ENCODE data around the gene HTR6.

DNA sequence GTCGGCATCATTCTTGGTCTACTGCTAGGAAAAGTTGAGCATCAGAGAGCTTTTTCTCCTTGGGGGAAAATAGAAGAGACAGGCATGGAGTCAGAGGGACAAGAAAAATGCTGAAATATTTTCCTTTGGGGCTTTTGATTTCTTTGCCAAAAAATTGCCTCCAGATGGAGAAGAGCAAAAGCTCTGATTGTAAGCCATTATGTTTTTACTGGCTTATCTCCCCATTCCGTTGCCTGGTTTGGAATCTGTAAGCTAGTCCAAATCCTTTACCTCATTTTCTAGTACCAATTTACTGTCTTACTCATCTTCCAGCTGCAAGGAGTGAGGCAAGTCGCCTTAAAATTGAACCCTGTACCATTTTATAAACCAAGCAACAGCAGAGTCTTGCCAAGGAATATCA lies 43.9 kb upstream of the HTR6 start:
- TF ChIP-seq, protein P1, sequence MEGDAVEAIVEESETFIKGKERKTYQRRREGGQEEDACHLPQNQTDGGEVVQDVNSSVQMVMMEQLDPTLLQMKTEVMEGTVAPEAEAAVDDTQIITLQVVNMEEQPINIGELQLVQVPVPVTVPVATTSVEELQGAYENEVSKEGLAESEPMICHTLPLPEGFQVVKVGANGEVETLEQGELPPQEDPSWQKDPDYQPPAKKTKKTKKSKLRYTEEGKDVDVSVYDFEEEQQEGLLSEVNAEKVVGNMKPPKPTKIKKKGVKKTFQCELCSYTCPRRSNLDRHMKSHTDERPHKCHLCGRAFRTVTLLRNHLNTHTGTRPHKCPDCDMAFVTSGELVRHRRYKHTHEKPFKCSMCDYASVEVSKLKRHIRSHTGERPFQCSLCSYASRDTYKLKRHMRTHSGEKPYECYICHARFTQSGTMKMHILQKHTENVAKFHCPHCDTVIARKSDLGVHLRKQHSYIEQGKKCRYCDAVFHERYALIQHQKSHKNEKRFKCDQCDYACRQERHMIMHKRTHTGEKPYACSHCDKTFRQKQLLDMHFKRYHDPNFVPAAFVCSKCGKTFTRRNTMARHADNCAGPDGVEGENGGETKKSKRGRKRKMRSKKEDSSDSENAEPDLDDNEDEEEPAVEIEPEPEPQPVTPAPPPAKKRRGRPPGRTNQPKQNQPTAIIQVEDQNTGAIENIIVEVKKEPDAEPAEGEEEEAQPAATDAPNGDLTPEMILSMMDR (conservative IDR thresholded peaks at IDR 0.05; ENCODE audit: low read length): no peak
- TF ChIP-seq EZH2phosphoT487 (IDR thresholded peaks at IDR 0.05; ENCODE audit: borderline replicate concordance): no peak

Measured in Loucy (cell line).